ENCODE data around the gene ACOT11. TPM values are rescaled to one million over a fixed set of nuclear protein-coding genes. Genes with fewer than 3 reads are reported as not detected.
"Not testable (repeated sequence)": the region's sequence is repeated elsewhere in the genome, so short reads cannot be mapped to it uniquely, and the experiment has no call there.

The ACOT11 gene
- total and polyA plus RNA-seq, 12 donors, result 25.8 to 77.2 (median 54.7) TPM

DNA sequence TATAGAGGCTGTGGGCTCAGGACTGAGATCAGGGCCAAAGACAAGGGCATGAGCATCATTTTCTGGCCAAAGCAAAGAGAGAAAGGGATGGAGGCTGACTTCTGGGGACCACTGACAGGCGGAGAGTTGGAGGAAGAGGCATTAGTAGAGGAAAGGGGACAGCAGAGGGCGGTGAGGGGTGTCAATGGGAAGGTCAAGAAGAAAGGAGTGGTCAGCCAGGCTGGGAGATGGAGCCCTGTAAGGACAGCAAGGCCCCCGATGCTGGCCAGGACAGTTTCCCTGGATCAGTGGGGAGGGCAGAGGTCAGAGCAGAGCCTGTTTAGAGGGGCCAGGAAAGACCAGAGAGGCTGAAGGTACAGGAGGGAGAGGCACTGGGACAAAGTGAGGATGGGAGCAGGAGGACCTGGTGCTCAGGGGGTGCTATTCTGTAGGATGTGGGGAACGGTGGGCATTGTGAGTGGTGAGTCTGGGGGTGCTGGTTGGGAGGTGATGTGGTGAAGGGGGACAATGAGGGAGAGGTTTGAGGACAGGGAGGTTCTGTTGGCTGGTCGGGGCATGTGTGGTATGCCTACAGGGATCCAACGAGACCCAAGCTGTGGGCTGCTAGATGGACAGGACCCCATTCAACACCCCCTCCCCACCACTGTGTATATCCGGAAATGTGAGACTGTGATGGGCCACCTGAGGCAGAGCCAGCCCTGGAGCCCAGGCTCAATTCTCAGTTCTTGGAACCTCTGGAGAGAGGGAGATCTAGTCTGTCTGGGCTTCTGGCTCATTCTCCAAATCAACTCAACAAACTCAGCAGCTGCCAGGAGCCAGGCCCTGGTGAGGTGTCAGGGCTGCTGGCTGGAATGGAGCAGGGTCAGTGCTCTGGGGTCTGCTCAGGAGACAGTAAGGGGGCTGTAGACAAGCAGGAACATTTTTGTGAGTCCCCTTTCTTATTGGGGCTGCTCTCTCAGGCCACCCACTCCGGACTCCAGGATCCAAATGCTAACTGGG lies 76.7 kb downstream of the ACOT11 start:
- no peaks in the 10 kb centered on the region for H3K9me3 ChIP-seq
- DNase-seq (no peak), ATAC-seq (peak in 5 of 8 donors; percentile 13 to 46 (median 29))
- TF ChIP-seq, protein P1, sequence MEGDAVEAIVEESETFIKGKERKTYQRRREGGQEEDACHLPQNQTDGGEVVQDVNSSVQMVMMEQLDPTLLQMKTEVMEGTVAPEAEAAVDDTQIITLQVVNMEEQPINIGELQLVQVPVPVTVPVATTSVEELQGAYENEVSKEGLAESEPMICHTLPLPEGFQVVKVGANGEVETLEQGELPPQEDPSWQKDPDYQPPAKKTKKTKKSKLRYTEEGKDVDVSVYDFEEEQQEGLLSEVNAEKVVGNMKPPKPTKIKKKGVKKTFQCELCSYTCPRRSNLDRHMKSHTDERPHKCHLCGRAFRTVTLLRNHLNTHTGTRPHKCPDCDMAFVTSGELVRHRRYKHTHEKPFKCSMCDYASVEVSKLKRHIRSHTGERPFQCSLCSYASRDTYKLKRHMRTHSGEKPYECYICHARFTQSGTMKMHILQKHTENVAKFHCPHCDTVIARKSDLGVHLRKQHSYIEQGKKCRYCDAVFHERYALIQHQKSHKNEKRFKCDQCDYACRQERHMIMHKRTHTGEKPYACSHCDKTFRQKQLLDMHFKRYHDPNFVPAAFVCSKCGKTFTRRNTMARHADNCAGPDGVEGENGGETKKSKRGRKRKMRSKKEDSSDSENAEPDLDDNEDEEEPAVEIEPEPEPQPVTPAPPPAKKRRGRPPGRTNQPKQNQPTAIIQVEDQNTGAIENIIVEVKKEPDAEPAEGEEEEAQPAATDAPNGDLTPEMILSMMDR (IDR thresholded peaks at IDR 0.05), result no peak
- 57 to 69% methylated on average over 8 of the region's 8 CpGs for WGBS, 2 donors
- H3K4me1 ChIP-seq, result peaks cover 0 to 19% (median 0%) of the 10 kb centered on the region in 9 donors
- intact Hi-C loops (cut with DNase I), result loop anchor here in 1 of 10 donors (2.0 kb wide), 1 partner anchor 20 kb away; no protein-coding TSS in a partner anchor
- peak overlapping the region in 3 of 10 donors; percentile 10 to 62 (median 39) for H3K27ac ChIP-seq
- H3K27me3 ChIP-seq, result no peaks in the 10 kb centered on the region
- H3K36me3 ChIP-seq, result no peaks in the 10 kb centered on the region
- H3K4me3 ChIP-seq, result no peak overlapping the region

DNA sequence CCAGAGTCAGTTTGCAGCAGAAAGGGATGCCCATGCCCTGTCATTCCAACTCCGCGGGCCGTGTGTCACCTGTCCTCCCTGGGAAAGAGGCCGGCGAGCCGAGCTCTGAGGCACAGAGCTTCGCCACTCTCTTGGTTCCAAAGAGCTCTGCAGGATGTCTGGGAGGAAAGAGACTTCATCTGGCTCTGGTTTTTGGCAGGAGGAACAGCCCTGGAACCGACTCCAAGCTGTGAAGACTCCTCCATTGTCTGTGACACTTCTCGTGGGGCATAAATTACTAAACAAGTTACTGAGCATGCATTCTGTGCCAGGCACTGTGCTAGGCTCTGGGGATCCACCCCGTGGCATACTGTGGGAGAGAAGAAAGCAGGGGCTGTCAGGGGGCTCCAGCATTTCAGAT lies 79.2 kb downstream of the ACOT11 start:
- WGBS, 2 donors, result 77% methylated on average over 10 of the region's 10 CpGs; no CpG with 5 or more reads in 1 of the 2 donors
- TF ChIP-seq, protein P1 (IDR thresholded peaks at IDR 0.05), result no peak
- no peak overlapping the region for H3K4me3 ChIP-seq
- H3K36me3 ChIP-seq, result peaks cover 0 to 2% (median 0%) of the 10 kb centered on the region in 9 donors
- H3K27ac ChIP-seq, result no peak overlapping the region
- intact Hi-C loops (cut with DNase I), result no loop called here
- DNase-seq (no peak), ATAC-seq (no peak)
- no peaks in the 10 kb centered on the region for H3K27me3 ChIP-seq
- peaks cover 0 to 19% (median 0%) of the 10 kb centered on the region in 9 donors for H3K4me1 ChIP-seq
- no peaks in the 10 kb centered on the region for H3K9me3 ChIP-seq

- DNase-seq; H3K27me3 ChIP-seq; H3K9me3 ChIP-seq; ATAC-seq; intact Hi-C loops (cut with DNase I); H3K27ac ChIP-seq; H3K4me3 ChIP-seq; H3K4me1 ChIP-seq: not testable (repeated sequence)
- peaks cover 0 to 18% (median 0%) of the 10 kb centered on the region in 9 donors for H3K36me3 ChIP-seq
- 85 to 93% methylated on average over 7 of the region's 7 CpGs for WGBS, 2 donors
These were observed 87.8 kb downstream of the ACOT11 start for GRCh38 chr1:54635804-54636203.

DNA sequence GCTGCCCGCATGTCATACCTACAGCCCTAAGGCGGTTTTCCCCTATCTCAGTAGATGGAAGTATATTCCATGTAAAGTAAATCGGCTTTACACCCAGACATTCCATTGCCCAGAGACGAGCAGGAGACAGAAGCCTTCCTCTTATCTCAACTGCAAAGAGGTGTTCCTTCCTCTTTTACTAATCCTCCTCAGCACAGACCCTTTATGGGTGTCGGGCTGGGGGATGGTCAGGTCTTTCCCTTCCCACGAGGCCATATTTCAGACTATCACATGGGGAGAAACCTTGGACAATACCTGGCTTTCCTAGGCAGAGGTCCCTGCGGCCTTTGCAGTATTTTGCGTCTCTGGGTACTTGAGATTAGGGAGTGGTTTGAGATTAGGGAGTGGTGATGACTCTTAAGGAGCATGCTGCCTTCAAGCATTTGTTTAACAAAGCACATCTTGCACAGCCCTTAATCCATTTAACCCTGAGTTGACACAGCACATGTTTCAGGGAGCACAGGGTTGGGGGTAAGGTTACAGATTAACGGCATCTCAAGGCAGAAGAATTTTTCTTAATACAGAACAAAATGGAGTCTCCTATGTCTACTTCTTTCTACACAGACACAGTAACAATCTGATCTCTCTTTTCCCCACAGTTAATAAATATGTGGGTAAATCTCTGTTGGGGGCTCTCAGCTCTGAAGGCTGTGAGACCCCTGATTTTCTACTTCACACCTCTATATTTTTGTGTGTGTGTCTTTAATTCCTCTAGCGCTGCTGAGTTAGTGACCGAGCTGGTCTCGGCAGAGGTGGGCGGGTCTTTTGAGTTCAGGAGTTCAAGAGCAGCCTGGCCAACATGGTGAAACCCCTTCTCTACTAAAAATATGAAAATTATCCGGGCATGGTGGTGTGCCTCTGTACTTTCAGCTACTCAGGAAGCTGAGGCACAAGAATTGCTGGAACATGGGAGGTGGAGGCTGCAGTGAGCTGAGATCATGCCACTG lies 88.7 kb downstream of the ACOT11 start:
- H3K27me3 ChIP-seq; ATAC-seq; intact Hi-C loops (cut with DNase I); H3K27ac ChIP-seq; H3K4me3 ChIP-seq; H3K9me3 ChIP-seq; DNase-seq; H3K4me1 ChIP-seq: not testable (repeated sequence)
- peaks cover 0 to 18% (median 0%) of the 10 kb centered on the region in 9 donors for H3K36me3 ChIP-seq
- WGBS, 2 donors, result 47 to 53% methylated on average over 14 of the region's 14 CpGs

- H3K4me3 ChIP-seq, result no peak overlapping the region
- H3K4me1 ChIP-seq, result peaks cover 0 to 2% (median 0%) of the 10 kb centered on the region in 9 donors
- H3K27me3 ChIP-seq, result no peaks in the 10 kb centered on the region
- WGBS, 2 donors, result 63 to 64% methylated on average over 4 of the region's 4 CpGs
- TF ChIP-seq, protein P1 (IDR thresholded peaks at IDR 0.05), result no peak
- intact Hi-C loops (cut with DNase I), result no loop called here
- DNase-seq (no peak), ATAC-seq (no peak)
- peaks cover 0 to 26% (median 13%) of the 10 kb centered on the region in 11 donors for H3K9me3 ChIP-seq
- H3K36me3 ChIP-seq, result peaks cover 0 to 8% (median 0%) of the 10 kb centered on the region in 9 donors
- H3K27ac ChIP-seq, result no peak overlapping the region
These were observed 92.3 kb downstream of the ACOT11 start for GRCh38 chr1:54640361-54640760.

All from heart right ventricle (tissue), 16 donors.